Heart left ventricle (tissue), 13 donors: ENCODE data around the gene CENPX.

Experiments
- CTCF ChIP-seq, 12 donors: fragments of 200-600 bp; sonication (generic) in 4 of 12; IDR thresholded peaks; one replicate each; pipeline versions ENCODE4 v1.5.0 to v1.8.0; 2018 to 2022; ENCODE audit warnings: antibody characterized with exemption in 12 of 12, mild to moderate bottlenecking in 5 of 12
- POLR2A ChIP-seq, 2 donors: fragments of 450-650 bp; IDR thresholded peaks; one replicate each; pipeline ENCODE4 v1.6.1; 2017; ENCODE audit warnings: antibody characterized with exemption in 2 of 2, mild to moderate bottlenecking in 2 of 2, moderate library complexity in 2 of 2
- donor health status: ischemic (EF 13 %, LVEDD 7.1; RV severe dilation, severe dysfunction).
- donor health status: DM: no; HTN: yes; CAD: no.
- donor health status: DM: no; HTN: no; CAD: no.
- donor health status: ischemic (EF 25% LVEDD 6.9; RV normal size, moderate dysfunction).
- donor health status: ischemic (EF 25% LVEDD 5.7; RV mildly dilated, moderate dysfunction).
- donor health status: ischemic (EF 35%, LVEDD 5.7; RV mildly dilated, moderate dysfunction).
- donor health status: nonischemic (EF 11% LVEDD 7.7; RV severe dilation, severe dysfunction).
- donor health status: DM: yes; HTN: yes; CAD: no.
- donor health status: PGD.
- donor health status: ischemic (EF 29% LVEDD 5.4; RV normal size, mild dysfunction).
- donor health status: nonischemic (EF 23%, LVEDD 6.1; RV moderate dilation, normal function).

- TF ChIP-seq POLR2A (IDR thresholded peaks at IDR 0.05), result no peak
- no peak for TF ChIP-seq CTCF (IDR thresholded peaks at IDR 0.05)
Observed at GRCh38 chr17:82043507-82043906, 20.8 kb upstream of the CENPX start.
